OCI-LY1 (cell line): ENCODE results near the gene CDADC1.

Experiments used
- H2AFZ ChIP-seq: fragments of 200-600 bp; sonication (generic), shearing (Covaris generic); 2 replicates; pipeline ENCODE4 v1.6.0; 2014; ENCODE audit warnings: antibody characterized with exemption, mild to moderate bottlenecking, low read length
- H3F3A ChIP-seq: fragments of 200-600 bp; sonication (generic), shearing (Covaris generic); 2 replicates; pipeline ENCODE4 v1.6.0; 2014; ENCODE audit warnings: mild to moderate bottlenecking, antibody characterized with exemption, low read length, moderate library complexity; ENCODE audit not compliant: insufficient read depth
- H3K27ac ChIP-seq: fragments of 200-600 bp; sonication (generic); 2 replicates; pipeline ENCODE4 v1.5.1; 2014; ENCODE audit warnings: low read length, mixed run types, mild to moderate bottlenecking, low read depth; ENCODE audit not compliant: poor library complexity, severe bottlenecking
- H3K27me3 ChIP-seq: fragments of 200-600 bp; sonication (generic); 2 replicates; pipeline ENCODE4 v1.6.0; 2014; ENCODE audit warnings: antibody characterized with exemption, mild to moderate bottlenecking, low read length, moderate library complexity; ENCODE audit not compliant: insufficient read depth
- H3K36me3 ChIP-seq: fragments of 200-600 bp; sonication (generic); 2 replicates; pipeline ENCODE4 v1.6.1; 2014; ENCODE audit warnings: mild to moderate bottlenecking, antibody characterized with exemption, low read length, moderate library complexity, mixed read lengths; ENCODE audit not compliant: insufficient read depth
- H3K4me1 ChIP-seq: fragments of 200-600 bp; sonication (generic); 2 replicates; pipeline ENCODE4 v1.5.1; 2014; ENCODE audit warnings: mild to moderate bottlenecking, low read length, moderate library complexity; ENCODE audit not compliant: insufficient read depth, severe bottlenecking
- H3K4me2 ChIP-seq: fragments of 200-600 bp; sonication (generic), shearing (Covaris generic); 2 replicates; pipeline ENCODE4 v1.6.1; 2014; ENCODE audit warnings: low read length
- H3K4me3 ChIP-seq: fragments of 200-600 bp; sonication (generic); 2 replicates; pipeline ENCODE4 v1.5.1; 2014; ENCODE audit warnings: low read length, low read depth, mild to moderate bottlenecking, mixed read lengths; ENCODE audit not compliant: poor library complexity, severe bottlenecking
- H3K79me2 ChIP-seq: fragments of 200-600 bp; shearing (Covaris generic); 2 replicates; pipeline ENCODE4 v1.6.1; 2016; ENCODE audit warnings: mixed run types, low read length, mixed read lengths; ENCODE audit not compliant: insufficient read depth
- H3K9ac ChIP-seq: fragments of 200-600 bp; sonication (generic), shearing (Covaris generic); 2 replicates; pipeline ENCODE4 v1.6.1; 2014; ENCODE audit warnings: mild to moderate bottlenecking, low read length, mixed read lengths
- H3K9me2 ChIP-seq: fragments of 200-600 bp; sonication (generic), shearing (Covaris generic); 2 replicates; pipeline ENCODE4 v1.6.1; 2014; ENCODE audit warnings: low read depth, mild to moderate bottlenecking, low read length, mixed read lengths
- H3K9me3 ChIP-seq: fragments of 200-600 bp; shearing (Covaris generic); 2 replicates; pipeline ENCODE4 v1.6.1; 2014; ENCODE audit warnings: low read length, mixed read lengths
- H4K20me1 ChIP-seq: fragments of 200-600 bp; sonication (generic), shearing (Covaris generic); 2 replicates; pipeline ENCODE4 v1.6.0; 2016; ENCODE audit warnings: mild to moderate bottlenecking, low read length; ENCODE audit not compliant: insufficient read depth
- CTCF ChIP-seq: fragments of 200-600 bp; sonication (generic), shearing (Covaris generic); IDR thresholded peaks from 2 replicates; pipeline ENCODE4 v1.5.1; 2017; ENCODE audit warnings: mild to moderate bottlenecking, antibody characterized with exemption, low read length, moderate library complexity, mixed read lengths
- EZH2 ChIP-seq: fragments of 200-600 bp; sonication (generic), shearing (Covaris generic); IDR thresholded peaks from 2 replicates; pipeline ENCODE4 v1.8.0; 2017; ENCODE audit warnings: borderline replicate concordance, mixed run types, mild to moderate bottlenecking, antibody characterized with exemption, low read length, moderate library complexity, mixed read lengths

The CDADC1 gene

DNA sequence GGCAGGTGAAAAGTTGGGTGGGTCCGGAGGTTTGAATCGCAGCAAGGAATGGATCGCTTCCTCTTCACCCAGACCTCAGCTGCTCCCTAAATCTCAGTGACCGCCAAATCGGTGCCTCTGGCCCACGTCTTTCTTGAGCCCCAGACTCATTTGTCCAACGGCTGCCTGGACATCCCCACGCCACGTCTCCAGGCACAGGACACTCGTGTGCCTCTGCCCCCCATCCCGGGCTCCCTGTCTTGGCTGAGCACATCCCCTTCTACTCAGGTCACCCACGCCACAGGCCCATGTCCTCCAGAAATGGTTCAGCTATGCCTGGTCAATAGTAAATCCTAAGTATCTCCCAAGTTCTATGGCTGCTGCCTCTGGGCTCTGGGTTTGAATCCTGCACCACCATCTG is 56.6 kb downstream of the CDADC1 start:
- Histone ChIP-seq H4K20me1 (no peaks in the 10 kb centered on the region), H3K9me2 (no peaks in the 10 kb centered on the region), H3K4me2 (no peak overlapping the region), H3K27me3 (no peaks in the 10 kb centered on the region), H3K79me2 (no peaks in the 10 kb centered on the region), H3K9ac (no peak overlapping the region), H3K9me3 (no peaks in the 10 kb centered on the region), H2AFZ (no peak overlapping the region), H3K27ac (no peak overlapping the region), H3K36me3 (peaks cover 14% of the 10 kb centered on the region; the same call in 1 of the 2 replicates), H3F3A (no peaks in the 10 kb centered on the region), H3K4me3 (no peak overlapping the region), H3K4me1 (peaks cover 63% of the 10 kb centered on the region)
- TF ChIP-seq EZH2 (no peak), CTCF (no peak)

DNA sequence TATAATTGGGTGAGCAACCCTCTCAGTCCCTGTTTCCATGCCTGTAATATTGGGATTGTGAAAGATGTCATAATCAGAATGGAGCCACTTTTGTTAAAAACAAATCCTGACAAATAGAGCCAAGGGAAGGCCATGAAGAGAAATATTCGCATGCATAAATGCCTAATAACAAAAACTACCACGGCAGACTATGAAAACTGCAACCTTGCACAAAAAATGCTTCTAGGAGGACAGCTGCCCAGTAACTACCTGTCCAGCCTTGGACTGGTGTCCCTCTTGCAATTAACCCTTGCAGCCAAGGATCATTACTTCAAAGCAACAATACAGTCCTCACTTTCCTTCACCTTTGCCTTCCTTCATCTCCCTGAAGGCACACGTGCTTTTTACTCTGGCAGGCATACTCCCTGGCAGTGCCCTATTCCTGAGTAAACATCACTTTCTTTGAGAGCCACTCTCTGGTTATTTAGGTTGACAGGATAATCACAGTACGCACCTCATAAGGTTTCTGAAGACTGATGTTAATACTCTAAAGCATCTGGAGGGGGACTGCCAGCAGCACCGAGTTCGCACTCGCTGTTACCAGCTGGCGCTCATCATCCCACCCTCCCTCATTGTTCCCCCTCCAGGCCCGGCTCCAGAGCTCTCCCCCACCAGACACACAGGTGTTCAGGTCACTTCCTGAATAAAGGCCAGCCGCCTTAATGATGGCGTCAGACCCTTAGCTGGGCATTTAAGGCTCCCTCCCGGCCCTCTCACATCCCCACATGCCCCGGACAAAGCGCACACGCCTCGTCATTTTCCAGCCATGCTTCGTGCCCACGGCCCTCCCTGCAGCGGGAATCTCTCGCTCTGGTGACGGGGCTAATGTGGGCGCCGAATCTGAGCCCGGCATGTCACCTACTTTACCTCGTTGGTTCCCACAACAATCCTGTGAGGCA is 57.3 kb downstream of the CDADC1 start:
- Histone ChIP-seq H3K9ac (peak overlapping the region; percentile 37; the same call in 1 of the 2 replicates), H4K20me1 (no peaks in the 10 kb centered on the region), H3K27ac (peak overlapping the region; percentile 59), H3K9me2 (no peaks in the 10 kb centered on the region), H3K9me3 (no peaks in the 10 kb centered on the region), H3K36me3 (peaks cover 21% of the 10 kb centered on the region), H3K27me3 (no peaks in the 10 kb centered on the region), H3F3A (no peaks in the 10 kb centered on the region), H3K4me2 (peak overlapping the region; percentile 49), H3K4me1 (peaks cover 63% of the 10 kb centered on the region), H3K4me3 (peak overlapping the region; percentile 22), H3K79me2 (no peaks in the 10 kb centered on the region), H2AFZ (no peak overlapping the region)
- no peak for TF ChIP-seq CTCF
- no peak for TF ChIP-seq EZH2

GRCh38 chr13:49305792-49306425 is 58.2 kb downstream of the CDADC1 start:
- peak overlapping the region; percentile 37; the same call in 1 of the 2 replicates for H3K9ac ChIP-seq
- H3K4me3 ChIP-seq = peak overlapping the region; percentile 22
- H3K27me3 ChIP-seq = no peaks in the 10 kb centered on the region
- peaks cover 58% of the 10 kb centered on the region for H3K4me1 ChIP-seq
- no peaks in the 10 kb centered on the region for H3K9me3 ChIP-seq
- no peak for TF ChIP-seq CTCF
- TF ChIP-seq EZH2 = no peak
- peaks cover 30% of the 10 kb centered on the region for H3K36me3 ChIP-seq
- H3K27ac ChIP-seq = peak overlapping the region; percentile 59
- H2AFZ ChIP-seq = no peak overlapping the region
- no peaks in the 10 kb centered on the region for H4K20me1 ChIP-seq
- H3K79me2 ChIP-seq = no peaks in the 10 kb centered on the region
- H3K4me2 ChIP-seq = peak overlapping the region; percentile 49
- H3K9me2 ChIP-seq = no peaks in the 10 kb centered on the region
- H3F3A ChIP-seq = no peaks in the 10 kb centered on the region
